Calu3 (cell line): Measurements from ENCODE around the gene TEPSIN. TPM values are rescaled to one million over a fixed set of nuclear protein-coding genes. Genes with fewer than 3 reads are reported as not detected.

Experiments used
- BruUV-seq: library from RNA; stranded (reverse); fragments of 400-500 nt; replicated peaks from 2 replicates; lab custom pipeline; 2021; lab: Mats Ljungman, UMichigan
- CTCF ChIA-PET: fragments of 300-600 bp; sonication (Branson Sonifier 250); formaldehyde crosslinking; loops from one replicate; lab custom pipeline; 2022; ENCODE audit warnings: antibody characterized with exemption; lab: Charles Lee
- DNase-seq: peaks from one replicate; pipeline ENCODE4 v3.0.0; 2022
- H3K27ac Mint-ChIP-seq: one replicate; pipeline ENCODE4 v1.8.0; 2022; ENCODE audit warnings: mixed read lengths; ENCODE audit not compliant: unreplicated experiment
- H3K27me3 Mint-ChIP-seq: one replicate; pipeline ENCODE4 v1.8.0; 2022; ENCODE audit warnings: mixed read lengths; ENCODE audit not compliant: unreplicated experiment
- H3K36me3 Mint-ChIP-seq: one replicate; pipeline ENCODE4 v1.8.0; 2022; ENCODE audit warnings: mild to moderate bottlenecking, moderate library complexity, mixed read lengths; ENCODE audit not compliant: insufficient read depth, unreplicated experiment
- H3K4me1 Mint-ChIP-seq: one replicate; pipeline ENCODE4 v1.8.0; 2022; ENCODE audit warnings: mild to moderate bottlenecking, low read depth, mixed read lengths; ENCODE audit not compliant: unreplicated experiment
- H3K4me3 Mint-ChIP-seq: one replicate; pipeline ENCODE4 v1.8.0; 2022; ENCODE audit warnings: mild to moderate bottlenecking, low read depth, moderate library complexity, mixed read lengths; ENCODE audit not compliant: unreplicated experiment
- H3K9me3 Mint-ChIP-seq: one replicate; pipeline ENCODE4 v1.8.0; 2022; ENCODE audit warnings: low read depth, mixed read lengths; ENCODE audit not compliant: unreplicated experiment
- CTCF ChIP-seq: fragments of 200-600 bp; IDR thresholded peaks from one replicate; pipeline ENCODE4 v1.8.0; 2022; ENCODE audit warnings: antibody characterized with exemption; ENCODE audit not compliant: unreplicated experiment
- intact Hi-C: fragments of 100-400 bp; cut with micrococcal nuclease; formaldehyde crosslinking; loops from one replicate; pipeline ENCODE4 v1.10.0; 2022; ENCODE audit not compliant: unreplicated experiment
- total RNA-seq: library from RNA; stranded (reverse); gene quantifications from 2 replicates; pipeline ENCODE4 v1.2.3, GENCODE V29; 2022

TEPSIN gene
- total RNA-seq, 1 experiment from 2014 or later: 37.0 TPM

- no peak for DNase-seq
- TF ChIP-seq CTCF: no peak
- H3K36me3 Mint-ChIP-seq: peaks cover 24% of the 10 kb centered on the region
- H3K27me3 Mint-ChIP-seq: no peaks in the 10 kb centered on the region
- no peak overlapping the region for H3K27ac Mint-ChIP-seq
- H3K9me3 Mint-ChIP-seq: no peaks in the 10 kb centered on the region
- peaks cover 11% of the 10 kb centered on the region for H3K4me1 Mint-ChIP-seq
- BruUV-seq: no TSS peak
- CTCF ChIA-PET: no interaction called here
- intact Hi-C loops: no loop called here
- H3K4me3 Mint-ChIP-seq: no peak overlapping the region
Observed at GRCh38 chr17:81218459-81218858, 20.4 kb downstream of the TEPSIN start.

GRCh38 chr17:81217491-81217890 lies 21.4 kb downstream of the TEPSIN start:
- no peak for DNase-seq
- Mint-ChIP-seq H3K4me3 (no peak overlapping the region), H3K9me3 (no peaks in the 10 kb centered on the region), H3K36me3 (peaks cover 14% of the 10 kb centered on the region), H3K27ac (no peak overlapping the region), H3K4me1 (peaks cover 8% of the 10 kb centered on the region), H3K27me3 (no peaks in the 10 kb centered on the region)
- intact Hi-C loops: no loop called here
- CTCF ChIA-PET: no interaction called here
- no peak for TF ChIP-seq CTCF
- BruUV-seq: no TSS peak

DNA sequence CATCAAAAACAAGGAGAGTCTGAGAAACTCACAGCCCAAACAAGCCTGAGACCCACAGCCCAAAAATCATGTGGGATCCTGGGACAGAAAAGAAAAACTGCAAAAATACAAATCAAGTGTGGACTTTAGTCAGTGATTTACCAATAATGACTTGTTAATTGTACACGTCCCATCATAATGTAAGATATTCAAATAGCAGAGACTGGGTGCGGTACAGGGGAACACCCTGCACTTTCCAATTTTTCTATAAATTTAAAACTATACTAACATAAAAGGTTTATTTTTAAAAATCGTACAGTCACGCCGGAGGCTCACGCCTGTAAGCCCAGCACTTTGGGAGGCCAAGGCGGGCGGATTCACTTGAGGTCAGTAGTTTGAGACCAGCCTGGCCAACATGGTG lies 24.9 kb downstream of the TEPSIN start:
- Mint-ChIP-seq H3K27me3 (no peaks in the 10 kb centered on the region), H3K9me3 (no peaks in the 10 kb centered on the region), H3K4me1 (no peaks in the 10 kb centered on the region), H3K4me3 (no peak overlapping the region), H3K36me3 (peaks cover 10% of the 10 kb centered on the region), H3K27ac (no peak overlapping the region)
- no peak for TF ChIP-seq CTCF
- intact Hi-C loops: no loop called here
- CTCF ChIA-PET: no interaction called here
- BruUV-seq: no TSS peak
- no peak for DNase-seq

- H3K27me3 Mint-ChIP-seq: no peaks in the 10 kb centered on the region
- CTCF ChIA-PET: no interaction called here
Observed at GRCh38 chr17:81212365-81212764, 26.5 kb downstream of the TEPSIN start.

More at GRCh38 chr17:81212365-81212764, 26.5 kb downstream of the TEPSIN start:
- Mint-ChIP-seq H3K4me1 (no peaks in the 10 kb centered on the region), H3K9me3 (no peaks in the 10 kb centered on the region), H3K27ac (no peak overlapping the region), H3K4me3 (no peak overlapping the region), H3K36me3 (peaks cover 5% of the 10 kb centered on the region)
- TF ChIP-seq CTCF: no peak
- intact Hi-C loops: no loop called here
- DNase-seq: no peak
- BruUV-seq: no TSS peak
